GM12873 (cell line): ENCODE data around the gene EMID1.
A peak's percentile ranks its signal among the peaks of the same experiment; 100 is the strongest.

ENCODE experiments used
- TF ChIP-seq, protein P1 (sequence below): IDR thresholded peaks from 2 replicates; pipeline ENCODE4 v1.5.1; 2012; ENCODE audit warnings: low read depth, mild to moderate bottlenecking, moderate library complexity, low read length, control low read depth; ENCODE audit not compliant: insufficient read depth; ENCODE audit errors: missing control alignments

EMID1 gene

GRCh38 chr22:29231971-29232959, 26.6 kb downstream of the EMID1 start:
- TF ChIP-seq, protein P1, sequence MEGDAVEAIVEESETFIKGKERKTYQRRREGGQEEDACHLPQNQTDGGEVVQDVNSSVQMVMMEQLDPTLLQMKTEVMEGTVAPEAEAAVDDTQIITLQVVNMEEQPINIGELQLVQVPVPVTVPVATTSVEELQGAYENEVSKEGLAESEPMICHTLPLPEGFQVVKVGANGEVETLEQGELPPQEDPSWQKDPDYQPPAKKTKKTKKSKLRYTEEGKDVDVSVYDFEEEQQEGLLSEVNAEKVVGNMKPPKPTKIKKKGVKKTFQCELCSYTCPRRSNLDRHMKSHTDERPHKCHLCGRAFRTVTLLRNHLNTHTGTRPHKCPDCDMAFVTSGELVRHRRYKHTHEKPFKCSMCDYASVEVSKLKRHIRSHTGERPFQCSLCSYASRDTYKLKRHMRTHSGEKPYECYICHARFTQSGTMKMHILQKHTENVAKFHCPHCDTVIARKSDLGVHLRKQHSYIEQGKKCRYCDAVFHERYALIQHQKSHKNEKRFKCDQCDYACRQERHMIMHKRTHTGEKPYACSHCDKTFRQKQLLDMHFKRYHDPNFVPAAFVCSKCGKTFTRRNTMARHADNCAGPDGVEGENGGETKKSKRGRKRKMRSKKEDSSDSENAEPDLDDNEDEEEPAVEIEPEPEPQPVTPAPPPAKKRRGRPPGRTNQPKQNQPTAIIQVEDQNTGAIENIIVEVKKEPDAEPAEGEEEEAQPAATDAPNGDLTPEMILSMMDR: no peak

DNA sequence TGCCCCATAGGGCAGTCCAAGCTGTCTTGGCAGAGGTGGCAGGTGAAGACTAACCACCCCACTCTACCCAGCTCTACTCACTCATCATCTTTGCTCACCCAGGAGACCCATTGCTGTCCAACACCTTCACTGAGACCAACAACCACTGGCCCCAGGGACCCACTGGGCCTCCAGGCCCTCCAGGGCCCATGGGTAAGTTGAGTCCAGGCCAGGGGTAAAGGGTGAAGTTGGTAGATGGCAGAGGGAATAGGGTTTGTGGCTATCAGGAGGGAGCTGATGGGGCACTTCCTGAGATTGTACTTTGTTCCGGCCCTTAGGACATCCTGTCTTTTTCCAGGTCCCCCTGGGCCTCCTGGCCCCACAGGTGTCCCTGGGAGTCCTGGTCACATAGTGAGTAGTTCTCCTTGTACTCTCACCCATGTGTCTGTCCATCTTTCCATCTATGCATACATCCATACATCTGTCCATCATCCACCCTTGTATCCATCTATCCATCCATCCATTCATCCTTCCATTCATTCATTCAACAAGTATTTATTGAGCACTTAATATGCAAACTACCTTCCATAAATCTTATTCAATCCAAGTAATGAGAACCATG, 27.7 kb downstream of the EMID1 start:
- TF ChIP-seq, protein P1: no peak

DNA sequence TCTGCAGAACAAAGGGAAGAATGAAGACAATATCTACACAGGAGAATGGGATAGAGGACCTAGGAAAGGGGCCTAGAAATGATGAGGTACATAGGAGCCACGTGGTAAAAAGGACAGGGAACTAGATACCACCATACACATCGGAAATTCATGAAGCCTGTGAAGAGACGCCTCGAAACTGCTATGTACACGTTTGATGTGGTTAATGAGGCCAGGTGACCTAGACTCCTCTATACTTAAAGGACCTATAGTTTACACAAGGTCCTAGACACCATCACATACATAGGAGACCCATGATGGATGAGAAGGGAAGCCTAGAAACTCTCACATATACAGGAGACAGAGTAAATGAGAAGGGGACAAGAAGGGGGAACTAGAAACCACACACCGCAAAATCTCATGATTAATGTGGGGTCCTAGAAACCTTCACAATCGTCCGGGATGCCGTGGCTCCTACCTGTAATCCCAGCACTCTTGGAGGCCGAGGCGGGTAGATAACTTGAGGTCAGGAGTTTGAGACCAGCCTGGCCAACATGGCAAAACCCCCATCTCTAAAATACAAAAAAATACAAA, 38.3 kb downstream of the EMID1 start:
- TF ChIP-seq, protein P1: no peak

DNA sequence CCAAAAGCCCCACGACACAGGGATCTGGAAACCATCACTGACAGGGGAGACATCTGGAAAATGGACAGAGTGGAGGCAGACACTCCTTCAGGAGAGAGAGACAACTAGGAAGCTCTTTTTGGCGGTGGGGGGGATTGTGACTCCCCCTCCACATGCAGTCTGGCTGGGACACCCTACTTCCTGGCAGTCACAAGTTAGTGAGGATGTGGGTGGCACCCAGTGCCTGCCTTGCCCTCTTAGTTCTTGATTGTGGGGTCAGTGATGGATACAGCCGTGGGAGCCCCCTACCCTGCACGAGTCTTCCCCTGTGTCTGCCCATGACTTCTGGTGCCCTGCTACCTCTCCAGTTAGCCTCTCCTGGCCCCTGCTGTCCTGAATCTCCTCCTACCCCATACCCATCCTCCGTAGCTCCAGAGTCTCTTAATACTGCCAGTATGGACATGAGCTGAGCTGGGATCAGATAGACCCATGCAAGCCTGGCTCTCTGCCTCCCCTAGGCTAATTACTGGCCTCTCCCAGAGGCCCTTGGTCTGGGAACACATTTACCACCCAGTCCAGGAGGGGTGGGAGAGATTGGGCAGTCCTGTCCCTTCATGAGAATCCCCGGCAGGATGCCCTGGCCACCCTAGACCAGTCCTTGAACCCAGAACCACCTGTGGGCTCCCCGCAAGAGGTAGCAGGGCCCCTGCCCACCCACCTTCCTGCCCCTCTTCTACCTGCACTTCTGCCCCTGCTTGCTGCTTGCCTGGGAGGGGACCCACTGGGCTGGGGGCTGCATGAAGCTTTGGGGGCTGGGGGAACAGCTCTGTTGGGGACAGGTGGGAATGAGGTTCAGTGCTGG, 39.3 kb downstream of the EMID1 start:
- TF ChIP-seq, protein P1: no peak

- TF ChIP-seq, protein P1: peak; percentile 100
These were observed 40.1 kb downstream of the EMID1 start for GRCh38 chr22:29245626-29246385.

GRCh38 chr22:29251265-29251664, 45.6 kb downstream of the EMID1 start:
- TF ChIP-seq, protein P1: no peak
